K562 (cell line): ENCODE results near the gene NAT14. TPM values are rescaled to one million over a fixed set of nuclear protein-coding genes. Genes with fewer than 3 reads are reported as not detected.

Experiments used
- BRCA1 ChIP-seq, 2 experiments: fragments of 450-650 bp in 1 of 2; sonication (generic) in 1 of 2; formaldehyde crosslinking in 1 of 2; IDR thresholded peaks; 2 replicates each; pipeline versions ENCODE4 v1.5.0 to v1.6.1; 2017 to 2020; ENCODE audit warnings: mild to moderate bottlenecking in 1 of 2, missing genetic modification reagents in 1 of 2
- CCNT2 ChIP-seq: IDR thresholded peaks from 2 replicates; pipeline ENCODE4 v1.6.1; 2011; ENCODE audit warnings: borderline replicate concordance, low read depth, mild to moderate bottlenecking, moderate library complexity, mixed read lengths, low read length; ENCODE audit not compliant: insufficient read length; ENCODE audit errors: extremely low read depth
- FOXJ2 ChIP-seq: fragments of 200-800 bp; sonication (Bioruptor generic); IDR thresholded peaks from 2 replicates; pipeline ENCODE4 v1.6.1; 2016; ENCODE audit warnings: missing genetic modification characterization, missing compliant biosample characterization
- NFE2L1 ChIP-seq: fragments of 450-650 bp; IDR thresholded peaks from 2 replicates; pipeline ENCODE4 v1.6.1; 2016; ENCODE audit warnings: missing genetic modification characterization, low read depth, mild to moderate bottlenecking, missing compliant biosample characterization, moderate library complexity, borderline replicate concordance
- NR1H2 ChIP-seq: sonication (generic); formaldehyde crosslinking; IDR thresholded peaks from 2 replicates; pipeline ENCODE4 v1.4.0; 2020; ENCODE audit warnings: mild to moderate bottlenecking, missing genetic modification reagents
- TRIM24 ChIP-seq, 2 experiments: fragments of 450-650 bp; IDR thresholded peaks; 2 replicates each; pipeline ENCODE4 v1.6.1; 2016
- ZNF197 ChIP-seq: fragments of 200-800 bp; sonication (Bioruptor generic); IDR thresholded peaks from 2 replicates; pipeline ENCODE4 v1.6.1; 2016; ENCODE audit warnings: low read depth, missing genetic modification characterization, missing compliant biosample characterization
- ZNF263 ChIP-seq: sonication (generic); formaldehyde crosslinking; IDR thresholded peaks from 2 replicates; pipeline ENCODE4 v1.8.0; 2022; ENCODE audit warnings: mild to moderate bottlenecking, missing genetic modification reagents, borderline replicate concordance
- ZZZ3 ChIP-seq: fragments of 450-650 bp; IDR thresholded peaks from 2 replicates; pipeline ENCODE4 v1.6.1; 2016; ENCODE audit warnings: antibody characterized with exemption, mild to moderate bottlenecking, moderate library complexity
- polyA plus RNA-seq, 8 experiments: library from polyadenylated mRNA; depleted of rRNA in 4 of 8; stranded (reverse) in 5 of 8; unstranded in 3 of 8; fragments of >200 nt; fragmentation: Nextera tagmentation in 2 of 8; fragmentation: Illumina TruSeq in 1 of 8; extraction: Ambion mirVana in 2 of 8; extraction: Trizol in 1 of 8; gene quantifications; 2 replicates each; pipeline versions ENCODE4 v1.2.1 to v1.2.3, GENCODE V29; 2011 to 2014; ENCODE audit warnings: inconsistent platforms in 1 of 8, missing spikeins in 1 of 8
- total RNA-seq, 7 experiments: library from RNA; depleted of rRNA in 6 of 7; stranded (reverse); fragments of >200 nt in 6 of 7; fragmentation: Illumina TruSeq in 2 of 7; extraction: Trizol in 2 of 7; gene quantifications; 2 replicates each; pipeline versions ENCODE4 v1.2.1 to v1.2.3, GENCODE V29; 2011 to 2021; ENCODE audit warnings: low replicate concordance in 1 of 7
- TF ChIP-seq, protein P1 (sequence below): sonication (generic); formaldehyde crosslinking; IDR thresholded peaks from 2 replicates; pipeline ENCODE4 v1.8.0; 2022; ENCODE audit warnings: mild to moderate bottlenecking, low read depth, missing genetic modification reagents
- TF ChIP-seq, protein P2 (sequence below): IDR thresholded peaks from 2 replicates; pipeline ENCODE4 v1.6.1; 2012; ENCODE audit warnings: low read depth, low read length, improper control_type of control experiment, borderline replicate concordance
- TF ChIP-seq, protein P3 (sequence below): fragments of 450-650 bp; IDR thresholded peaks from 2 replicates; pipeline ENCODE4 v1.6.1; 2016; ENCODE audit warnings: antibody characterized with exemption
- TF ChIP-seq, protein P4 (sequence below): fragments of 200-800 bp; sonication (Bioruptor generic); IDR thresholded peaks from 2 replicates; pipeline ENCODE4 v1.6.1; 2017; ENCODE audit warnings: missing genetic modification characterization, missing compliant biosample characterization
- TF ChIP-seq, protein P5 (sequence below): IDR thresholded peaks from 3 replicates; pipeline ENCODE4 v1.6.1; 2011; ENCODE audit warnings: borderline replicate concordance, mild to moderate bottlenecking, moderate library complexity; ENCODE audit not compliant: insufficient read length; ENCODE audit errors: extremely low read depth

Gene NAT14
- total and polyA plus RNA-seq, 9 of the 15 experiments (the other 6 are each of a cell fraction or from before 2014, with no cell fraction given) = 2.4 to 77.0 (median 26.7) TPM

DNA sequence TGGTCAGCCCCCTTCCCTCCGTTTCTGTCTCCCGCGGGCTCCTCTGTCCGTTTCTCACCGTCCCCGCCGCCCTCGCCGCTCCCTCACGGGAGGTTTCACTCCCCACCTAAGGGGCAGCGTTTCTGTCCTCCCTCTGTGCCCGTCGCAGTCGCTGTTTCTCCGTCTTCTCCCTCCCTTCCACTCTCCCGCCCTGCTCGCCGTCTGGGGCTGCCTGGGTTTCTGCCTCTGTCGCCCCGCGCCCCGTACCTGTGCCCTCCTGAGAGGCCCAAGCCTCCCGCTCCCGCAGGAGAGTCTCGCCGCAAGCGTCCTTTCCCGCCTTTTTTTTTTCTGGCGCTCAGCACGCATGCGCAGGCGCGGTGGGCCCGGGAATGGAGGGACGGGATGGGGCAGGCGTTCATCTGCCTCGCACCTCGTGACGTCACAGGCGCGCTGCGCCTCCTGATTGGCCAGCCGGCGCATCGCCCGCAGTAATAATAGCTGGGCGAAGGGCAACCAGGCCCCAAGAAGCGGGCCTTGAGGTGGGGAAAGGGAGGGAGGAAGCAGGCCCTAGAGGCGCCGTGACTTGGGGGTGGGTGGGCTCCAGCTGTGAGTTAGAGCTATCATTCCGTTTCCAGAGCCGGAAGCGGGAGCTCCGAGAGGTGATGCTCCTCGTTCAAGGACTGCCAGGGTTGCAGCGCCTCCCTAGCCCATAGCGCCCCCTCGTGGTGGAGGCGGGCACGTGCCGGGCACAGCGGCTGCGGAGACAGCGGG lies 18.7 kb downstream of the NAT14 start (continued):
- TF ChIP-seq, protein P1, sequence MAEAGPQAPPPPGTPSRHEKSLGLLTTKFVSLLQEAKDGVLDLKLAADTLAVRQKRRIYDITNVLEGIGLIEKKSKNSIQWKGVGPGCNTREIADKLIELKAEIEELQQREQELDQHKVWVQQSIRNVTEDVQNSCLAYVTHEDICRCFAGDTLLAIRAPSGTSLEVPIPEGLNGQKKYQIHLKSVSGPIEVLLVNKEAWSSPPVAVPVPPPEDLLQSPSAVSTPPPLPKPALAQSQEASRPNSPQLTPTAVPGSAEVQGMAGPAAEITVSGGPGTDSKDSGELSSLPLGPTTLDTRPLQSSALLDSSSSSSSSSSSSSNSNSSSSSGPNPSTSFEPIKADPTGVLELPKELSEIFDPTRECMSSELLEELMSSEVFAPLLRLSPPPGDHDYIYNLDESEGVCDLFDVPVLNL (CRISPR knock-in tag) = peak; percentile 91
- TF ChIP-seq CCNT2 = no peak
- TF ChIP-seq NFE2L1 (tag) = no peak
- 0 out of 2 replicates have a peak, but pooled peaks have one; percentile 82 for TF ChIP-seq NR1H2 (CRISPR knock-in tag)
- no peak for TF ChIP-seq ZZZ3
- no peak for TF ChIP-seq FOXJ2 (tag)
- TF ChIP-seq, protein P2, sequence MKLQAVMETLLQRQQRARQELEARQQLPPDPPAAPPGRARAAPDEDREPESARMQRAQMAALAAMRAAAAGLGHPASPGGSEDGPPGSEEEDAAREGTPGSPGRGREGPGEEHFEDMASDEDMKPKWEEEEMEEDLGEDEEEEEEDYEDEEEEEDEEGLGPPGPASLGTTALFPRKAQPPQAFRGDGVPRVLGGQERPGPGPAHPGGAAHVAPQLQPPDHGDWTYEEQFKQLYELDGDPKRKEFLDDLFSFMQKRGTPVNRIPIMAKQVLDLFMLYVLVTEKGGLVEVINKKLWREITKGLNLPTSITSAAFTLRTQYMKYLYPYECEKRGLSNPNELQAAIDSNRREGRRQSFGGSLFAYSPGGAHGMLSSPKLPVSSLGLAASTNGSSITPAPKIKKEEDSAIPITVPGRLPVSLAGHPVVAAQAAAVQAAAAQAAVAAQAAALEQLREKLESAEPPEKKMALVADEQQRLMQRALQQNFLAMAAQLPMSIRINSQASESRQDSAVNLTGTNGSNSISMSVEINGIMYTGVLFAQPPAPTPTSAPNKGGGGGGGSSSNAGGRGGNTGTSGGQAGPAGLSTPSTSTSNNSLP = no peak
- TF ChIP-seq TRIM24 (IDR thresholded peaks at IDR 0.05) = peak; percentile 77 to 79
- TF ChIP-seq ZNF197 (CRISPR knock-in tag) = no peak
- TF ChIP-seq, protein P3, sequence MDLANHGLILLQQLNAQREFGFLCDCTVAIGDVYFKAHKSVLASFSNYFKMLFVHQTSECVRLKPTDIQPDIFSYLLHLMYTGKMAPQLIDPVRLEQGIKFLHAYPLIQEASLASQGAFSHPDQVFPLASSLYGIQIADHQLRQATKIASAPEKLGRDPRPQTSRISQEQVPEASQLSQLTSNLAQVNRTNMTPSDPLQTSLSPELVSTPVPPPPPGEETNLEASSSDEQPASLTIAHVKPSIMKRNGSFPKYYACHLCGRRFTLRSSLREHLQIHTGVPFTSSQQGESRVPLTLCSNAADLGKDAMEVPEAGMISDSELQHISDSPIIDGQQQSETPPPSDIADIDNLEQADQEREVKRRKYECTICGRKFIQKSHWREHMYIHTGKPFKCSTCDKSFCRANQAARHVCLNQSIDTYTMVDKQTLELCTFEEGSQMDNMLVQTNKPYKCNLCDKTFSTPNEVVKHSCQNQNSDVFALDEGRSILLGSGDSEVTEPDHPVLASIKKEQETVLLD = peak; percentile 95
- TF ChIP-seq ZNF263 (CRISPR knock-in tag) = peak; percentile 89
- TF ChIP-seq, protein P4, sequence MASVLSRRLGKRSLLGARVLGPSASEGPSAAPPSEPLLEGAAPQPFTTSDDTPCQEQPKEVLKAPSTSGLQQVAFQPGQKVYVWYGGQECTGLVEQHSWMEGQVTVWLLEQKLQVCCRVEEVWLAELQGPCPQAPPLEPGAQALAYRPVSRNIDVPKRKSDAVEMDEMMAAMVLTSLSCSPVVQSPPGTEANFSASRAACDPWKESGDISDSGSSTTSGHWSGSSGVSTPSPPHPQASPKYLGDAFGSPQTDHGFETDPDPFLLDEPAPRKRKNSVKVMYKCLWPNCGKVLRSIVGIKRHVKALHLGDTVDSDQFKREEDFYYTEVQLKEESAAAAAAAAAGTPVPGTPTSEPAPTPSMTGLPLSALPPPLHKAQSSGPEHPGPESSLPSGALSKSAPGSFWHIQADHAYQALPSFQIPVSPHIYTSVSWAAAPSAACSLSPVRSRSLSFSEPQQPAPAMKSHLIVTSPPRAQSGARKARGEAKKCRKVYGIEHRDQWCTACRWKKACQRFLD = no peak
- TF ChIP-seq, protein P5, sequence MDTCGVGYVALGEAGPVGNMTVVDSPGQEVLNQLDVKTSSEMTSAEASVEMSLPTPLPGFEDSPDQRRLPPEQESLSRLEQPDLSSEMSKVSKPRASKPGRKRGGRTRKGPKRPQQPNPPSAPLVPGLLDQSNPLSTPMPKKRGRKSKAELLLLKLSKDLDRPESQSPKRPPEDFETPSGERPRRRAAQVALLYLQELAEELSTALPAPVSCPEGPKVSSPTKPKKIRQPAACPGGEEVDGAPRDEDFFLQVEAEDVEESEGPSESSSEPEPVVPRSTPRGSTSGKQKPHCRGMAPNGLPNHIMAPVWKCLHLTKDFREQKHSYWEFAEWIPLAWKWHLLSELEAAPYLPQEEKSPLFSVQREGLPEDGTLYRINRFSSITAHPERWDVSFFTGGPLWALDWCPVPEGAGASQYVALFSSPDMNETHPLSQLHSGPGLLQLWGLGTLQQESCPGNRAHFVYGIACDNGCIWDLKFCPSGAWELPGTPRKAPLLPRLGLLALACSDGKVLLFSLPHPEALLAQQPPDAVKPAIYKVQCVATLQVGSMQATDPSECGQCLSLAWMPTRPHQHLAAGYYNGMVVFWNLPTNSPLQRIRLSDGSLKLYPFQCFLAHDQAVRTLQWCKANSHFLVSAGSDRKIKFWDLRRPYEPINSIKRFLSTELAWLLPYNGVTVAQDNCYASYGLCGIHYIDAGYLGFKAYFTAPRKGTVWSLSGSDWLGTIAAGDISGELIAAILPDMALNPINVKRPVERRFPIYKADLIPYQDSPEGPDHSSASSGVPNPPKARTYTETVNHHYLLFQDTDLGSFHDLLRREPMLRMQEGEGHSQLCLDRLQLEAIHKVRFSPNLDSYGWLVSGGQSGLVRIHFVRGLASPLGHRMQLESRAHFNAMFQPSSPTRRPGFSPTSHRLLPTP = no peak
- TF ChIP-seq BRCA1 (IDR thresholded peaks at IDR 0.05) = no peak
- no peak; the same call in 1 of the 2 replicates for TF ChIP-seq BRCA1 (CRISPR knock-in tag; IDR thresholded peaks at IDR 0.05)
